Ovary (tissue), 9 donors: ENCODE data around the gene CHST13. TPM values are rescaled to one million over a fixed set of nuclear protein-coding genes. Genes with fewer than 3 reads are reported as not detected.
A peak's percentile ranks its signal among the peaks of the same experiment; 100 is the strongest.

Experiments
- DNase-seq, 5 donors: peaks; one replicate each; pipeline ENCODE4 v3.0.0-alpha.2; 2019 to 2020
- H3K27ac ChIP-seq, 2 donors: fragments of 200-600 bp; one replicate each; pipeline versions ENCODE4 v1.5.1 to v1.8.0; 2019 to 2022
- H3K27me3 ChIP-seq: fragments of 200-600 bp; one replicate; pipeline ENCODE4 v1.8.0; 2022
- H3K36me3 ChIP-seq: fragments of 200-600 bp; sonication (generic); one replicate; pipeline ENCODE4 v1.5.1; 2019
- H3K4me1 ChIP-seq: one replicate; pipeline ENCODE4 v1.8.1; 2013; ENCODE audit warnings: mild to moderate bottlenecking, moderate library complexity; ENCODE audit not compliant: insufficient read depth
- H3K4me3 ChIP-seq: fragments of 200-600 bp; sonication (generic); one replicate; pipeline ENCODE4 v1.5.1; 2017
- H3K9me3 ChIP-seq, 2 donors: fragments of 200-600 bp in 1 of 2; sonication (generic) in 1 of 2; one replicate each; pipeline versions ENCODE4 v1.5.1 to v1.8.1; 2013 to 2019; ENCODE audit warnings: mild to moderate bottlenecking in 1 of 2, moderate library complexity in 1 of 2
- EP300 ChIP-seq: sonication (generic); formaldehyde crosslinking; IDR thresholded peaks from one replicate; pipeline ENCODE4 v1.6.1; 2017; ENCODE audit warnings: antibody characterized with exemption
- POLR2A ChIP-seq: fragments of 450-650 bp; IDR thresholded peaks from one replicate; pipeline ENCODE4 v1.6.1; 2017; ENCODE audit warnings: antibody characterized with exemption, mild to moderate bottlenecking, moderate library complexity
- WGBS, 3 donors: extraction: QIAGEN DNeasy Blood & Tissue Kit in 1 of 3; methylation state at CpG; one replicate each; pipeline versions ENCODE4 v1.1.5 to v1.1.7; 2013 to 2017; 5-methylcytosine and 5-hydroxymethylcytosine counted together
- intact Hi-C, 4 donors: fragments of 100-400 bp; cut with DNase I; formaldehyde crosslinking; loops; one replicate each; pipeline versions ENCODE4 v1.11.0 to v1.15.1; 2022 to 2023
- polyA plus RNA-seq, 2 donors: library from polyadenylated mRNA; stranded (reverse); fragments of 200-250 nt in 1 of 2; fragments of 350-450 nt in 1 of 2; fragmentation: Illumina TruSeq in 1 of 2; extraction: RNeasy Lipid Tissue Mini Kit (QIAGEN cat#74804) in 1 of 2; gene quantifications; one replicate each; pipeline ENCODE4 v1.2.3, GENCODE V29; 2013 to 2014
- total RNA-seq, 7 donors: library from RNA; depleted of rRNA in 2 of 7; stranded (reverse); fragments of >200 nt in 2 of 7; fragmentation: NEBNext Ultra II Directional in 3 of 7; extraction: Animal tissue kit (Norgen Biotek cat#: 25700) in 3 of 7; gene quantifications; one replicate each; pipeline versions ENCODE4 v1.1.0 to v1.2.4, GENCODE V29; 2016 to 2023
- TF ChIP-seq, protein P1 (sequence below), 3 donors: fragments of 450-650 bp in 2 of 3; fragments of 200-600 bp in 1 of 3; IDR thresholded peaks; one replicate each; pipeline versions ENCODE4 v1.5.1 to v1.8.0; 2016 to 2022; ENCODE audit warnings: antibody characterized with exemption in 3 of 3, mild to moderate bottlenecking in 1 of 3
- donor health status: DM: no; HTN: no; CAD: no; lungs with moderate emphysema.
- donor health status: DM: no; HTN: no; CAD: no.
- donor health status: Bipolar disorder and iron deficiency.
- donor health status: DM: yes; HTN: yes; CAD: no.
- donor health status: DM: no; HTN: no; CAD: no.
- donor health status: DM: yes; HTN: yes; CAD: no.

Gene CHST13
- total and polyA plus RNA-seq, 9 donors, result 0.12 to 0.87 (median 0.31) TPM; not detected in 4

DNA sequence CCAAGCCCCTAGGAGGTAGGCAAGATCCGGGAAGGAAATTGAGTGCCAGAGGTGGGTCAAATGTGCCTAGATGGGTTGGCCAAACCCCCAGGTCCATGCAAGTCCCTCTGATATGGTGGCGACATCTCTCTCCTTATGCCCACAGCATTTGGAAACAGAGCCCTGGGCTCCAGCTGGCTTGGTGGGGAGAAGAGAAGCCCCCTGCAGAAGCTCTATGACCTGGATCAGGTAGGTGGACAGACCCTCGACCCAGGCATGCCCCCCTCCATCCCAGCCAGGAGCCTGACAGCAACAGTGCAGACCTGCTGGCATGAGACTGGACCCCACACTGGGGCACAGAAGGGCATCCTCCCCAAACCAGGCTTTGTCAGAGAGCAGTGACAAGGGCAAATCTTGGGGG is 12.2 kb downstream of the CHST13 start:
- 72 to 90% (median 77%) methylated on average over 3 of the region's 3 CpGs for WGBS, 3 donors
- TF ChIP-seq, protein P1, sequence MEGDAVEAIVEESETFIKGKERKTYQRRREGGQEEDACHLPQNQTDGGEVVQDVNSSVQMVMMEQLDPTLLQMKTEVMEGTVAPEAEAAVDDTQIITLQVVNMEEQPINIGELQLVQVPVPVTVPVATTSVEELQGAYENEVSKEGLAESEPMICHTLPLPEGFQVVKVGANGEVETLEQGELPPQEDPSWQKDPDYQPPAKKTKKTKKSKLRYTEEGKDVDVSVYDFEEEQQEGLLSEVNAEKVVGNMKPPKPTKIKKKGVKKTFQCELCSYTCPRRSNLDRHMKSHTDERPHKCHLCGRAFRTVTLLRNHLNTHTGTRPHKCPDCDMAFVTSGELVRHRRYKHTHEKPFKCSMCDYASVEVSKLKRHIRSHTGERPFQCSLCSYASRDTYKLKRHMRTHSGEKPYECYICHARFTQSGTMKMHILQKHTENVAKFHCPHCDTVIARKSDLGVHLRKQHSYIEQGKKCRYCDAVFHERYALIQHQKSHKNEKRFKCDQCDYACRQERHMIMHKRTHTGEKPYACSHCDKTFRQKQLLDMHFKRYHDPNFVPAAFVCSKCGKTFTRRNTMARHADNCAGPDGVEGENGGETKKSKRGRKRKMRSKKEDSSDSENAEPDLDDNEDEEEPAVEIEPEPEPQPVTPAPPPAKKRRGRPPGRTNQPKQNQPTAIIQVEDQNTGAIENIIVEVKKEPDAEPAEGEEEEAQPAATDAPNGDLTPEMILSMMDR (IDR thresholded peaks at IDR 0.05), result no peak
- TF ChIP-seq EP300 (no peak), POLR2A (no peak)

DNA sequence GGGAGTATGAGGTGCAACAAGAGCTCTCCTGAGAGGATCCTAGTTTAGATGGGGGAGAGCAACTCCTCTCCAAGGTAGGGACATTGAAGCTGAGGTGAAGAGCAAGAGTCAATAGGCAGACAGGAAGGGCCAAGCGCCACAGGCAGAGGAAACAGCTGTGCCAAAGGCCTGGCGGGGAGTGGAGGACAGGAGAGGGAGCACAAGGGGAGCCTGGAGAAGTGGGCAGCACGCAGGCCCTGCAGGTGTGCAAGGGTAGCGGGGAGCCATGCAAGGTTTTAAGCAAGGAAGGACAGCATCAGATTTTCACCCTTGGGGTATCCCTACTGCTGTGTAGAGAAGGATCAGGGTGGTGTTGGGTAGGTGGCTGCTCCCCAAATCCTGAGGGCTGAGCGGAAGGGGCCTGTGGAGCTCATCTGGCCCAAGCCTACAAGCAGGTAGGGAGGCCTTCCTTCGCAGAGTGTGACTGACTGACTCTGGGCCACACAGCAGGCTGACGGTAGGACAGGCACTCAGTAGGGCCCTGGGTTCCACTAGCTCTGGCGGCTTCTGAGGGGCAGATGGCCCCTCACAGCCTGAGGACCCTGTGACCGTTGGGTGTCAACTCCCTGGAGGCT is 13.3 kb downstream of the CHST13 start:
- peak in 1 of 5 donors; percentile 12 for DNase-seq
- TF ChIP-seq EP300 (no peak), POLR2A (no peak)
- TF ChIP-seq, protein P1 (IDR thresholded peaks at IDR 0.05), result no peak
- H3K4me3 ChIP-seq, result no peak overlapping the region
- no peak overlapping the region for H3K27ac ChIP-seq
- WGBS, 3 donors, result 66 to 80% (median 70%) methylated on average over 9 of the region's 9 CpGs
- no peaks in the 10 kb centered on the region for H3K36me3 ChIP-seq
- no peaks in the 10 kb centered on the region for H3K27me3 ChIP-seq
- no peaks in the 10 kb centered on the region for H3K9me3 ChIP-seq
- no peaks in the 10 kb centered on the region for H3K4me1 ChIP-seq
- intact Hi-C loops, result no loop called here

More for the DNA sequence above, 12.2 kb downstream of the CHST13 start:
- H3K27ac ChIP-seq, result no peak overlapping the region
- H3K4me1 ChIP-seq, result no peaks in the 10 kb centered on the region
- intact Hi-C loops, result no loop called here
- no peak overlapping the region for H3K4me3 ChIP-seq
- H3K36me3 ChIP-seq, result no peaks in the 10 kb centered on the region
- DNase-seq, result peak in 1 of 5 donors; percentile 6
- no peaks in the 10 kb centered on the region for H3K9me3 ChIP-seq
- no peaks in the 10 kb centered on the region for H3K27me3 ChIP-seq

DNA sequence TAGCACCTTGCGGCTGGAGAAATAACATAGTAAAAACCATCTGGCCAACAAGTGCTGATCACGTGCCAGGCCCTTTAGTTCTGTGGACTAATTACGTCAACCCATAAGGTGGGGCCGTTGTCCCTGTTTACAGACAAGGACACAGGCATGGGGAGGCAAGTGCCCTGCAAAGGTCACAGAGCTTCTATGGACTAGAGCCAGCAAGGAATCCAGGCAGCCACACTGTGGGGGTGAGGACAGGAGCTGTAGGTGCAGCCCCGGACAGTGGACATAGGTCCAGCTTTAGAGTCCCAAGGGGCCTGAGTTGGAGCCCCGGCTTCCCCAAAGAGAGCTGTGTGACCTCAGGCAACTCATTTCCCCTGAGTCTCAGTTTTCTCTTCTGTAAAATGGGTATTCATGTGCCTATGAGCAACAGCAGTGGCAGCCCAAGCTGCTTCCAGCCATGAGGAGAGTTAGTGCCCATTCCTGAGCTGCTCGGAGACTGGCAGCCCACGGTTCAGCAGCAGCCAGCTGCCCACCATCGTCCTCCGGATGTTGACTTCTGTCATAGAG is 13.9 kb downstream of the CHST13 start:
- intact Hi-C loops, result no loop called here
- 55 to 69% (median 58%) methylated on average over 10 of the region's 10 CpGs for WGBS, 3 donors
- TF ChIP-seq EP300 (no peak), POLR2A (no peak)
- TF ChIP-seq, protein P1 (IDR thresholded peaks at IDR 0.05), result no peak
- Histone ChIP-seq H3K27me3 (no peaks in the 10 kb centered on the region), H3K27ac (no peak overlapping the region), H3K36me3 (no peaks in the 10 kb centered on the region), H3K4me1 (no peaks in the 10 kb centered on the region), H3K9me3 (no peaks in the 10 kb centered on the region), H3K4me3 (no peak overlapping the region)
- DNase-seq, result peak in 3 of 5 donors; percentile 6 to 13 (median 10)

DNA sequence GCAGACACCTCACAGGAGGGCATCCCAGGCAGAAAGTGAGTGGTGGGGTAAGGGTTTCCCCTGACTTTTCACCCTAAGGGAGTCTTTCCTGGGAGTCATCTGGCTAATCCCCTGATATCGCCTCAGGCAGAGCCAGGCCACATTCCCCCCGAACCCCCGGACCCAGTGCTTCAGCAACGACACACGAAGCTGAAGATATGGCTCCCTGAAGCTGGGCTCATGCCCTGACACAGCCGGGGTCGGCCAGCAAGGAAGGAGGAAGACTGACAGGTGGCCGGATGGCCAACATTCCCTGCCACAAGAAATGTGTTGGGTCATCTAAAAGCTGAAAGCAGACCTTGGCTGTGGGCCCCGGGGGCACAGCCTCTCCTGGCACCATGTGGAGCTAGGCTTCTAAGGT is 14.4 kb downstream of the CHST13 start:
- intact Hi-C loops, result no loop called here
- no peaks in the 10 kb centered on the region for H3K27me3 ChIP-seq
- H3K4me3 ChIP-seq, result no peak overlapping the region
- 60 to 78% (median 62%) methylated on average over 9 of the region's 9 CpGs for WGBS, 3 donors
- H3K9me3 ChIP-seq, result no peaks in the 10 kb centered on the region
- H3K36me3 ChIP-seq, result no peaks in the 10 kb centered on the region
- peak in 2 of 5 donors; percentile 8 to 14 for DNase-seq
- H3K4me1 ChIP-seq, result no peaks in the 10 kb centered on the region
- TF ChIP-seq POLR2A, result no peak
- no peak for TF ChIP-seq EP300
- TF ChIP-seq, protein P1 (IDR thresholded peaks at IDR 0.05), result no peak
- H3K27ac ChIP-seq, result no peak overlapping the region
